B cell (primary cell): Measurements from ENCODE around the gene TTC27. TPM values are rescaled to one million over a fixed set of nuclear protein-coding genes. Genes with fewer than 3 reads are reported as not detected.

Experiments
- ATAC-seq: fragments of 200-7000 bp; cut with Tn5 transposase; one replicate; pipeline ENCODE4 v1.10.0; 2021; ENCODE audit warnings: low read depth, mild to moderate bottlenecking, moderate number of reproducible peaks, moderate library complexity
- CTCF ChIA-PET: fragments of 350-600 bp; sonication (Branson Sonifier 250); formaldehyde crosslinking; loops from one replicate; lab custom pipeline; 2021; ENCODE audit warnings: antibody characterized with exemption, inconsistent platforms; lab: Charles Lee
- POLR2A ChIA-PET: fragments of 350-600 bp; sonication (Branson Sonifier 250); formaldehyde crosslinking; loops from one replicate; lab custom pipeline; 2021; ENCODE audit warnings: antibody characterized with exemption; lab: Charles Lee
- DNase-seq: peaks from one replicate; pipeline ENCODE4 v3.0.0; 2013
- H2AFZ ChIP-seq: 2 replicates; pipeline ENCODE4 v1.6.1; 2012; ENCODE audit warnings: mild to moderate bottlenecking, low read depth, low read length; ENCODE audit not compliant: insufficient read depth, poor library complexity, severe bottlenecking
- H3K27ac ChIP-seq, 2 donors: 1 replicate in 1 of 2; 2 replicates in 1 of 2; pipeline ENCODE4 v1.5.1; 2012 to 2013; ENCODE audit warnings: low read length in 2 of 2, mild to moderate bottlenecking in 2 of 2, moderate library complexity in 1 of 2
- H3K27me3 ChIP-seq, 4 experiments: fragments of 200-600 bp in 1 of 4; sonication (generic) in 1 of 4; replicated peaks in 1 of 4; 1 replicate in 2 of 4; 2 replicates in 2 of 4; pipeline versions ENCODE4 v1.6.1 to v1.7.0; 2013 to 2016; ENCODE audit warnings: low read length in 3 of 4, mild to moderate bottlenecking in 2 of 4, mixed read lengths in 1 of 4, moderate library complexity in 1 of 4; ENCODE audit not compliant: insufficient read depth in 4 of 4, control insufficient read depth in 3 of 4; ENCODE audit errors: control extremely low read depth in 1 of 4
- H3K36me3 ChIP-seq, 2 experiments: replicated peaks in 1 of 2; 1 replicate in 1 of 2; 2 replicates in 1 of 2; pipeline versions ENCODE4 v1.6.1 to v1.7.1; 2013; ENCODE audit warnings: low read length in 1 of 2; ENCODE audit not compliant: insufficient read depth in 2 of 2, control insufficient read depth in 1 of 2; ENCODE audit errors: control extremely low read depth in 1 of 2, extremely low read depth in 1 of 2
- H3K4me1 ChIP-seq, 2 donors: fragments of 200-600 bp in 1 of 2; sonication (generic) in 1 of 2; 1 replicate in 1 of 2; 2 replicates in 1 of 2; pipeline versions ENCODE4 v1.5.1 to v1.6.1; 2013 to 2017; ENCODE audit warnings: low read length in 2 of 2; ENCODE audit not compliant: control insufficient read depth in 2 of 2, insufficient read depth in 2 of 2
- H3K4me2 ChIP-seq: replicated peaks from 2 replicates; pipeline ENCODE3; 2012; ENCODE audit warnings: mild to moderate bottlenecking, low read depth, low read length; ENCODE audit not compliant: poor library complexity, severe bottlenecking
- H3K4me3 ChIP-seq, 5 experiments: fragments of 200-600 bp in 1 of 5; sonication (generic) in 1 of 5; 1 replicate in 3 of 5; 2 replicates in 2 of 5; pipeline versions ENCODE4 v1.5.1 to v1.7.0; 2011 to 2016; ENCODE audit warnings: low read length in 4 of 5, mild to moderate bottlenecking in 4 of 5, low read depth in 2 of 5, control low read depth in 1 of 5, moderate library complexity in 1 of 5; ENCODE audit not compliant: insufficient read depth in 1 of 5; ENCODE audit errors: control extremely low read depth in 1 of 5, extremely low read depth in 1 of 5
- H3K79me2 ChIP-seq: fragments of 200-600 bp; sonication (generic); one replicate; pipeline ENCODE4 v1.6.0; 2016; ENCODE audit warnings: low read length; ENCODE audit not compliant: control insufficient read depth, insufficient read depth
- H3K9ac ChIP-seq: fragments of 200-600 bp; sonication (generic); 2 replicates; pipeline ENCODE4 v1.6.1; 2017; ENCODE audit warnings: mild to moderate bottlenecking, low read length, moderate library complexity
- H3K9me3 ChIP-seq, 3 donors: one replicate each; pipeline versions ENCODE4 v1.6.1 to v1.7.1; 2013; ENCODE audit warnings: low read length in 2 of 3; ENCODE audit not compliant: control insufficient read depth in 2 of 3, insufficient read depth in 1 of 3; ENCODE audit errors: control extremely low read depth in 1 of 3
- H4K20me1 ChIP-seq: 2 replicates; pipeline ENCODE4 v1.6.0; 2012; ENCODE audit warnings: mild to moderate bottlenecking, low read length; ENCODE audit not compliant: insufficient read depth, control insufficient read depth, poor library complexity, severe bottlenecking
- H3K27ac Mint-ChIP-seq: one replicate; pipeline ENCODE4 v1.8.0; 2021; ENCODE audit warnings: mixed read lengths
- H3K27me3 Mint-ChIP-seq: one replicate; pipeline ENCODE4 v1.8.0; 2021; ENCODE audit warnings: mixed read lengths
- H3K4me1 Mint-ChIP-seq: one replicate; pipeline ENCODE4 v1.8.0; 2021; ENCODE audit warnings: mixed read lengths
- H3K4me3 Mint-ChIP-seq: one replicate; pipeline ENCODE4 v1.8.0; 2021; ENCODE audit warnings: mixed read lengths
- H3K9me3 Mint-ChIP-seq: one replicate; pipeline ENCODE4 v1.8.0; 2022; ENCODE audit warnings: mixed read lengths; ENCODE audit not compliant: insufficient read depth
- EZH2 ChIP-seq: IDR thresholded peaks from 2 replicates; pipeline ENCODE4 v1.6.1; 2012; ENCODE audit warnings: borderline replicate concordance, low read depth, mild to moderate bottlenecking, moderate library complexity, low read length; ENCODE audit not compliant: insufficient read depth, poor library complexity, severe bottlenecking
- WGBS: methylation state at CpG from one replicate; pipeline ENCODE4 v1.1.5; 2013; ENCODE audit warnings: missing lambda C conversion rate; ENCODE audit not compliant: insufficient coverage; 5-methylcytosine and 5-hydroxymethylcytosine counted together
- intact Hi-C: fragments of 100-400 bp; cut with micrococcal nuclease; formaldehyde crosslinking; loops from one replicate; pipeline ENCODE4 v1.10.0; 2022
- polyA plus RNA-seq: library from polyadenylated mRNA; depleted of rRNA; stranded (reverse); fragments of >200 nt; gene quantifications from 2 replicates; pipeline ENCODE4 v1.2.3, GENCODE V29; 2012
- total RNA-seq, 2 donors: library from RNA; stranded (reverse); fragments of 120-200 nt in 1 of 2; gene quantifications; 1 replicate in 1 of 2; 2 replicates in 1 of 2; pipeline versions ENCODE4 v1.2.3 to v1.2.4, GENCODE V29; 2013 to 2022
- TF ChIP-seq, protein P1 (sequence below): fragments of 200-600 bp; IDR thresholded peaks from one replicate; pipeline ENCODE4 v1.8.0; 2022; ENCODE audit warnings: antibody characterized with exemption, mild to moderate bottlenecking

Gene TTC27
- total and polyA plus RNA-seq, 2 donors (not counting 1 experiment from before 2014, with no cell fraction given), result 22.7 to 28.5 TPM

- H3K4me1 Mint-ChIP-seq, result no peaks in the 10 kb centered on the region
- Histone ChIP-seq H3K4me1 (no peaks in the 10 kb centered on the region), H3K79me2 (no peaks in the 10 kb centered on the region), H3K36me3 (peaks cover 0 to 2% of the 10 kb centered on the region in 2 experiments), H3K27ac (no peak overlapping the region), H3K27me3 (no peaks in the 10 kb centered on the region), H3K9ac (no peak overlapping the region), H3K4me2 (no peak overlapping the region), H4K20me1 (no peaks in the 10 kb centered on the region), H3K9me3 (no peaks in the 10 kb centered on the region), H3K4me3 (no peak overlapping the region), H2AFZ (no peak overlapping the region)
- intact Hi-C loops, result loop anchor here (1.0 to 2.0 kb wide), 2 partner anchors 600 to 810 kb away; no protein-coding TSS in a partner anchor
- H3K9me3 Mint-ChIP-seq, result no peaks in the 10 kb centered on the region
- ATAC-seq (no peak), DNase-seq (peak; percentile 17)
- CTCF ChIA-PET, result interaction anchor here (0.6 to 1.7 kb wide), 5 partner anchors 9 to 624 kb away, joined by 3 to 7 read pairs (median 4); no protein-coding TSS in a partner anchor
- H3K27ac Mint-ChIP-seq, result no peak overlapping the region
- no peak overlapping the region for H3K4me3 Mint-ChIP-seq
- POLR2A ChIA-PET, result no interaction called here
- TF ChIP-seq EZH2, result no peak
- TF ChIP-seq, protein P1, sequence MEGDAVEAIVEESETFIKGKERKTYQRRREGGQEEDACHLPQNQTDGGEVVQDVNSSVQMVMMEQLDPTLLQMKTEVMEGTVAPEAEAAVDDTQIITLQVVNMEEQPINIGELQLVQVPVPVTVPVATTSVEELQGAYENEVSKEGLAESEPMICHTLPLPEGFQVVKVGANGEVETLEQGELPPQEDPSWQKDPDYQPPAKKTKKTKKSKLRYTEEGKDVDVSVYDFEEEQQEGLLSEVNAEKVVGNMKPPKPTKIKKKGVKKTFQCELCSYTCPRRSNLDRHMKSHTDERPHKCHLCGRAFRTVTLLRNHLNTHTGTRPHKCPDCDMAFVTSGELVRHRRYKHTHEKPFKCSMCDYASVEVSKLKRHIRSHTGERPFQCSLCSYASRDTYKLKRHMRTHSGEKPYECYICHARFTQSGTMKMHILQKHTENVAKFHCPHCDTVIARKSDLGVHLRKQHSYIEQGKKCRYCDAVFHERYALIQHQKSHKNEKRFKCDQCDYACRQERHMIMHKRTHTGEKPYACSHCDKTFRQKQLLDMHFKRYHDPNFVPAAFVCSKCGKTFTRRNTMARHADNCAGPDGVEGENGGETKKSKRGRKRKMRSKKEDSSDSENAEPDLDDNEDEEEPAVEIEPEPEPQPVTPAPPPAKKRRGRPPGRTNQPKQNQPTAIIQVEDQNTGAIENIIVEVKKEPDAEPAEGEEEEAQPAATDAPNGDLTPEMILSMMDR, result peak; percentile 53
- WGBS, result 92% methylated on average over 2 of the region's 6 CpGs
- no peaks in the 10 kb centered on the region for H3K27me3 Mint-ChIP-seq
Observed at GRCh38 chr2:32772638-32773447, 145.0 kb downstream of the TTC27 start.

- Mint-ChIP-seq H3K4me1 (no peaks in the 10 kb centered on the region), H3K9me3 (peaks cover under 1% of the 10 kb centered on the region), H3K4me3 (no peak overlapping the region), H3K27me3 (no peaks in the 10 kb centered on the region), H3K27ac (no peak overlapping the region)
- Histone ChIP-seq H3K4me3 (no peak overlapping the region), H3K27ac (no peak overlapping the region), H3K27me3 (no peaks in the 10 kb centered on the region), H2AFZ (no peak overlapping the region), H3K9ac (no peak overlapping the region), H3K36me3 (peaks cover 2 to 5% of the 10 kb centered on the region in 2 experiments), H3K79me2 (no peaks in the 10 kb centered on the region), H4K20me1 (no peaks in the 10 kb centered on the region), H3K9me3 (peaks cover 0 to under 1% (median 0%) of the 10 kb centered on the region in 3 donors), H3K4me2 (no peak overlapping the region), H3K4me1 (no peaks in the 10 kb centered on the region)
- ChIA-PET CTCF (interaction anchor here (0.6 to 1.7 kb wide), 5 partner anchors 10 to 623 kb away, joined by 3 to 7 read pairs (median 4); no protein-coding TSS in a partner anchor), POLR2A (no interaction called here)
- no peak for DNase-seq
- WGBS, result 93% methylated on average over 5 of the region's 5 CpGs
- ATAC-seq, result no peak
- intact Hi-C loops, result loop anchor here (2.0 kb wide), 1 partner anchor 599 kb away; no protein-coding TSS in a partner anchor
- TF ChIP-seq EZH2, result no peak
- TF ChIP-seq, protein P1, result no peak
Observed at GRCh38 chr2:32773448-32773808, 145.6 kb downstream of the TTC27 start.
